GM21390 (cell line): ENCODE data around the gene RHBDF1.

Experiments
- ATAC-seq: cut with Tn5 transposase; IDR thresholded peaks from one replicate; pipeline ENCODE4 v1.9.1; 2021; ENCODE audit not compliant: unreplicated experiment

The RHBDF1 gene

DNA sequence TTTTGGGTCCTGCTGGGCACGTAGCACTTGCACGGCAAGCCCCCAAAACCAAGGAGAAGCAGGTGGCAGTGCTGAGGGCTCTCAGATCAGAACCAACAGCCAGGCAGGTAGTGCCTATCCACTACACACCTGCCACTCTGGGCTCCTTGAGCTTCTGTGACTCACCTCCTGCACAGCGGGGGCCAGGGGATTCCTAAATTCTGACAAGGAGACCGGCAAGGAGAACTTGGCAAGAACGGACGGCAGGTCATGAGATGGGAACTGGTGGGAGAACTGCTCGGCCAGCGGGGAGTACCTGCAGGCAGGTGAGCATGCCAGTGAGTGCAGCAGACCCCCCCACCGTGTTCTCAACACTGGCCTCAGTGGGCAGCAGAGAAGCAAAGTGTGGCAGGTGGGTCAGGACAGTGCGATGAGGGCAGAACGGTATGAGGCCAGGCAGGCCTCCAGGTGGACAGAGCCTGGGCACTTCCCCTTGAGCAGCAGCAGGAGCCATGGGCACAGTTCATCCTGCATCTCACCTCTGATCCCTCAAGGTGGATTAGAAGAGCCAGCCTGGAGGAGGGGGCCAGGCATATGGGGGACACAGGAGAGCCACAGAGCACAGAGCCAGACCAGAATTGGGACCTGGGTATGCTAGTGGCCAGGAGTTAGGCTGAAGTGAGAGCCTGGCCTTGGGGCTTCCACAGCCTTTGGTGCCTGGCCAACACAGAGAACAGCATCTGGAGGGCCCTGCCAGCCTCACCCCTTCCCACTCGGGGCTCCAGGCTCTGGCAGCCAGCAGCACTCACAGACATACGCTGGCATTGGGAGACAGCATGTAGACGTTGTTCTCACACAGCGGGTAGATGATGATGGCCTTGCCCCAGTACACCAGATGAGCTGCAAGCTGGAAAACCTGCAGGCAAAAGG is 20.3 kb upstream of the RHBDF1 start:
- no peak for ATAC-seq

DNA sequence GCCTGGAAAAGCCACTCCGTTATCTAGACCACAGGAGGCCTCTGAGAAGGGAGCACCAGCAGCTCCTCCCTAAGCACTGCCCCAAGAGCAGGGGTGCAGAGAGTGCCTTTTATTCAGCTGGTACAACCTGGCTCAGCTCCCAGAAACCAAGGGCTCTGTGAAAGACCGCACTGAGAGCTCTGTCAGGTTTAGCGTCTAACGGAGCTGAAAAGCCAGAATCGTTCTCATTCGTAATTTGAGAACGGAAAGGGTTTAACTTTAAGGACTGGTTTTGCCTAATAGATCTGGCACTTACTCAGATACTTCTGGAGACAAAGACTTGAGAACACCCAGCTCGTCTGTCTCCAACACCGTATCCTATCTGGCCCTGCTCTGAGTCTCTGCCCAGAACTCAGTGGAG is 19.1 kb upstream of the RHBDF1 start:
- ATAC-seq = no peak

DNA sequence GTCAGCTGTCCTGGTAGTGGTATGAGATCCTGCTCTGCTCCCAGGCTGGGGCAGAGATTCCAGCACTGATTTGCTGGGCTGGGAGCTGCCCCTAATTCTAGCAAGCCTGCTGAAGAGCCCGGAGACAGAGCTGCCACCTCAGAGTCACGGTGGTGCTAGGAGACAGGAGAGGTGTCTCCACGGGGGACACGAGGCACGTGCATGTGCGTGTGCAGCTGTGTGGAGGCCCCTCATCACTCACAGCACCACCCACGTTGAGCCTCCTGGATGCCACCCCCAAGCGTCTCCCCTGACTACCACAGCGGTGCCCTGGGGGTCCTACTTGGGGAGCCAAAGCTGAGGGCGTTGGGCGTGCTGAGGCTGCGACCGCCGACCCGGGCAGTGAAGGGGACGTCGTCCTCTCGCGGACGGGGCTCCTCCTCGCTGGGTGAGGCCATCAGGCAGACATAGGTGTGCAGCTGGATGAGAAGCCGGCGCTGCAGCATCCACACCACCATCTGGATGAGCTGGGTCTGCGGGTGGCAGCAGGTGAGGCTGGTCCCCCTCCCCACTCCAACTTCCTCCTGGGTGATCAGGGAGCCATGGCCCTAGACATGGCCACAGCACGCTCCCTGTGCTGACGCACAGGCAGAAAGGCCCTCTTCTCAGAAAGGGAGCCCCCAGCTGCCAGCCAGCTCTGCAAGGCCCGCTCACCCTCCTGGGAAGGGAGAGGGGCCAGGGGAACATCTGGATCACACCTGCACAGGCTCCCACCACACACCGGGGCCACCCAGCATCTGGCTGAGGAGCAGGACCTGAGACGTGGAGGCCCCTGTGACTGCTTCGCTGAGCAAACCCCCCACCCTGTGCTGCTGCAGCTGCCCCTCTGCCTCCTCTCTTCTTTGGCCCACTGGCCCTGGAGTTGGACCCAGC is 17.2 kb upstream of the RHBDF1 start:
- ATAC-seq = no peak

DNA sequence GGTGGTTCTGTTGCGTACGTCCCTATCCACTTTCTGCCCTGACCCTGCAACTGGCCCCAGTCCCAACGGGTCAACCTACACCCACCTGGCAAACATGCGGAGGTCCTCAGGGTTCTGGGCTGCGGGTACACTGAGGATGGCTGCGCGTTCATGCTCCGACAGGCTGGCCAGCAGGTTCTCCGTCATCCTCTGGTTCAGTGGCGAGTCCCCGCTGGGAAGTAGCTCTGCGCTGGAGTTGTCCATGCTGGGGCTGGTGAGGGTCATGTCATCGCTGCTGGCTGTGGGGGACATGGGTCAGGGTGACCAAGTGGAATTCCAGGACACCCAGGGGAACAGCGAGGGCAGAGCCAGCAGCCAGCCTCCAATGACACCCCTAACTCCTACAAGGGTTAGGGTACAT is 16.2 kb upstream of the RHBDF1 start:
- ATAC-seq = no peak

DNA sequence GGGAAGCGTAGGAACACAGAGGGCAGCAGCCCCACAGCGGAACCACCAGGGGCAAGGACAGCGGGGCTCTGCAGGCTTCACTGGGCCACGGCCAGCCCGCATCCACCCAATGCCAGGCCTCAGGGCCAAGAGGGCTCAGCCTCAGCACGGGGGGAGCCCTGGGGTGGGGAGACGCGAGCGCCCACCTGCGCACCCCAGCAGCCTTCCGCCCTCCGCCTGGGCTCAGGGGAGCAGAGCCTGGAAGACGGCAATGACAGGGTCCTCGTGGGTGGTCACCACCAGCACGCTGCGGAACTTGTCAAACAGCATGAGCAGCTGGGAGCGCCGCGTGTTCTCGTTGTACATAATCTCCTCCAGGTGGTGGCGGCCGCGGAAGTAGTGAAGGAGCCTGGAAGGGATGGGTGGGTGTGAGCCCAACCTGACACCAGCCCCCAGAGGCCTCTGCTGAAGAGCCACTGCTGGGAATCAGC is 14.1 kb upstream of the RHBDF1 start:
- no peak for ATAC-seq

DNA sequence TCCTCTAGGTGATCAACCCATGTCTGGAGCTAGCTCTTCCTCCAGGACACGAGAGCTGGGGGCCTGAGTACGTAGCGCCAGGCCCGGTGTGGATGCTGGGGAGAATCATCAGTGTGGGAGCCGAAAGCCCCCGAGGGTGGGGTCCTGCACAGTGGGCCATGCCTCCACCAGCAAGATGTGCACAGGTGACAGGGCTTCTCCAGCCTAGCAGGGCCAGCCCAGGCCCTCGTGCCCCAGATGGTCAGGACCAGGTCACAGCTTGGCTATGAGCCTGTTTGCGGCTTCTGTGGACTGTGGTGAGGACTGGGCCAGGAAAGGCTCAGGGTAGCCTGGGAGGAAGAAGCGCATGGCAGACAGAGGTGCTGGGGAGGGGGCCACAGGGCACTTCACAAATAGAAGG is 13.4 kb upstream of the RHBDF1 start:
- no peak for ATAC-seq

DNA sequence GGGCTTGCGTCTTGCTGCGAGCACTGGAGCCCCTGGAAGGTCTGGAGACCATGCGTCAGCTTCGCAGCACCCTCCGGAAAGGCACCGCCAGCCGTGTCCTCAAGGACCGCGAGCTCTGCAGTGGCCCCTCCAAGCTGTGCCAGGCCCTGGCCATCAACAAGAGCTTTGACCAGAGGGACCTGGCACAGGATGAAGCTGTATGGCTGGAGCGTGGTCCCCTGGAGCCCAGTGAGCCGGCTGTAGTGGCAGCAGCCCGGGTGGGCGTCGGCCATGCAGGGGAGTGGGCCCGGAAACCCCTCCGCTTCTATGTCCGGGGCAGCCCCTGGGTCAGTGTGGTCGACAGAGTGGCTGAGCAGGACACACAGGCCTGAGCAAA is 13.0 kb upstream of the RHBDF1 start:
- ATAC-seq = no peak

DNA sequence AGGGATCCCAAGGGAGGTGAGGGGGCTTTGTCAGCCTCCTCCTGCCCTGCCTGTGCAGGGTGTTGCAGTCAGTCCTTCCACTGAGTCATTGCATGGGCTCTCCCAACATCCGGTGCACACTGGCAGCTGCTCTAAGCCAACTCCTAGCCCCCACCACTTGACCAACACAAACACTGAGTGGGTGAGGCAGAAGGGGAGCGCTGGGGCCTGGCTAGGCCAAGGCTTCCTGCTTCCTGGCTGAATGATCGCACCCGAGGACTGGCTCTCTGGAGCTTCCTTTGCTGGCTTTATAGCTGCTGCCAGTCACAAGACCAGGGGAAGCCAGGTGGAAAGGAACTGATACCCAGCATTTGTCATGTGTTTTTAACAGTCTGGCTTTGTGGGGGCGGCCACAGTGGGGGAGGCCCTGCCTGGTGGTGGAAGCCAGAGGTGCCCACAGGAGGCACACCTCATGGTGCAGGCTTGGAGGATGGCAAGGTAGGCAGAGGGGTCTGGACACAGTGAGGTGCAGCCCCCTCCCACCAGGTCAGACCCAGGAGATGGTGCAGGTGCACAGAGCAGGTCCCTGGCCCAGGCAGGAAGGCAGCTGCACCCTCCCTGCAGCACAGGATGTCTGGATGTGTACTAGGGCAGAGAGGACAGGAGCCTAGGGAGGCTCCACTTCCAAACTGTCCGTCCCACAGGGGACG is 12.4 kb upstream of the RHBDF1 start:
- no peak for ATAC-seq

DNA sequence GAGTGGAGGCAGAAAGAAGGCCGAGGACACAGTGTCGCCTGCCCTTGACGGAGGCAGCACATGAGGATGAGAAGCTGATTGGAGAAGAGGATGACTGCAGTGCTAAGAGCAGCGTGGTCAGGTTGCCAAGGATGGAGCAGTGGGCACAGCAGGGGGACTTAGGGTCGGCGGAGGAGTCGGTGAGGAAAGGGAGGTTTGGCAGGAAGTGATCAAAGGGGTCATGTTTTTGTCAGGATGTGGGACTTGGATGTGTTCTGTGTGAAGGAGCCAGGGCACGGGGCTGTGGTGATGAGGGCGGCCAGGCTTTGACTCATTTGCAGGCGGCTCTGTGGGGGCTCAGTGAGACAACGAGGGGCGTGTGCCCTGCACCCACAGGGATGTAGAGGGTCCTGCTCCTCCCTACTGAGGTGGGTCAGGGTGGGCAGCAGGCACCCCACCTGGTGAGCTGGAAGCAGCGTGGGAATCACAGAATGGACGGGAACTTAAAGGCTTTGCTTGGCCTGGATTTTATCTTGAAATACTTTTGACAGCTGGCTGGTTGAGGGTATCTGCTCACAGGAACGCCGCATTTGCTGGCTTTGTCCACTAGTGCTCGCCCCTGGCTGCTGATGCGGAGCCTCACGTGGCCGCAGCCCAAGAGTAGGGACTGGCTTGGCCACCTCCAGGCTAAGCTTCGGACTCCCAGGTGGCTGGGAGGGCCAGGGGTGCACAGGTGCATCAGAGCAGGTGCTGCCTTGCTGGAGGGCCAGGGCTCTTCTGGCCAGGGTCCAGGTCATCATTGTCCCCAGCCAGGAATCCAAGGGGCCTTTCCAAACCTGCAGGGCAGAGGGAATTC is 11.6 kb upstream of the RHBDF1 start:
- ATAC-seq = no peak

DNA sequence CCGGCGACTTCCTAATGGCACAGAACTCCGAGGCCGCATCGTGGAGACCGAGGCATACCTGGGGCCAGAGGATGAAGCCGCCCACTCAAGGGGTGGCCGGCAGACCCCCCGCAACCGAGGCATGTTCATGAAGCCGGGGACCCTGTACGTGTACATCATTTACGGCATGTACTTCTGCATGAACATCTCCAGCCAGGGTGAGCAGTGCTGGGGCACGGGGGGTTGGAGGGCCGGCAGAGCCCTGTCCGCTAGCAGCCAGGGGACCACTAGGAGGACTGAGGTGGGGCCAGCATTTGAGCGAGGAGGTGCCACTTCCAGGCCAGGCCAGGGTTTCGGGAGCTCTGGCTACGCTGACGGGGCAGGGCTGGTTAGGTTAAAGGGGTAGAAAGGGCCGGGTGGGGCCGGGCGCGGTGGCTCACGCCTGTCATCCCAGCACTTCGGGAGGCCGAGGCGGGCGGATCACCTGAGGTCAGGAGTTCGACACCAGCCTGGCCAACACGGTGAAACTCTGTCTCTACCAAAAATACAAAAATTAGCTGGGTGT is 10.7 kb upstream of the RHBDF1 start:
- ATAC-seq = no peak

DNA sequence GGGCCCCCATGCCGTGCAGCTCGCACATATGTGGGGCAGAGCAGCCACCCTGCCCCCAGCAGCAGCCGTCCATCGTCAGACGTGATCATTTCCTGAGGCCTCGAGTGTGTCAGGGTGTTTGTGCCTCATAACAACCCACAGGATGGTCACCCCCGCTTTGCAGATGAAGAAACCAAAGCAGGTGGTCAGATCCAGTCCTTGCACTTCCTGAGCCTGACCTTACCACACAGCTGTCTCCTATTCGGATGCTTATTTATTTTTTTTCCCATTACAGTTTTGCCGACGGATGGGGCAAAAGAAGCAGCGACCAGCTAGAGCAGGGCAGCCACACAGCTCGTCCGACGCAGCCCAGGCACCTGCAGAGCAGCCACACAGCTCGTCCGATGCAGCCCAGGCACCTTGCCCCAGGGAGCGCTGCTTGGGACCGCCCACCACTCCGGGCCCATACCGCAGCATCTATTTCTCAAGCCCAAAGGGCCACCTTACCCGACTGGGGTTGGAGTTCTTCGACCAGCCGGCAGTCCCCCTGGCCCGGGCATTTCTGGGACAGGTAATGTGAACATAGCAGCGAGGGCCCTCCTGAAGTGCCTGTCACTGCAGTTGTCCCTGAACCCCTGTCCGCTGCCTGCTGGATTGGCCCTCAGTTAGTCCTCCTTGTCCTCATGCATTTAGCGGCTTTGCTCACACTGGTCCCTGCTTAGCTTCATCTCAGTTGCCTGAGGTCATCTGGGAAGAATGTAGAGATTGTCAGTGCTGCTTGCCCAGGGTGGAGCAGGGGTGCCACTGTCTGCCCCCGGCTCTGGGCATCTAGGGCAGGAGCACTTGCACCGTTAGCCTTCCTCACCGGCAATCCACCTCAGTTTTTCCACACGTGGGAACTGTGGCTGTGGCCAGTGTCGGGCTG is 7.0 kb upstream of the RHBDF1 start:
- no peak for ATAC-seq

DNA sequence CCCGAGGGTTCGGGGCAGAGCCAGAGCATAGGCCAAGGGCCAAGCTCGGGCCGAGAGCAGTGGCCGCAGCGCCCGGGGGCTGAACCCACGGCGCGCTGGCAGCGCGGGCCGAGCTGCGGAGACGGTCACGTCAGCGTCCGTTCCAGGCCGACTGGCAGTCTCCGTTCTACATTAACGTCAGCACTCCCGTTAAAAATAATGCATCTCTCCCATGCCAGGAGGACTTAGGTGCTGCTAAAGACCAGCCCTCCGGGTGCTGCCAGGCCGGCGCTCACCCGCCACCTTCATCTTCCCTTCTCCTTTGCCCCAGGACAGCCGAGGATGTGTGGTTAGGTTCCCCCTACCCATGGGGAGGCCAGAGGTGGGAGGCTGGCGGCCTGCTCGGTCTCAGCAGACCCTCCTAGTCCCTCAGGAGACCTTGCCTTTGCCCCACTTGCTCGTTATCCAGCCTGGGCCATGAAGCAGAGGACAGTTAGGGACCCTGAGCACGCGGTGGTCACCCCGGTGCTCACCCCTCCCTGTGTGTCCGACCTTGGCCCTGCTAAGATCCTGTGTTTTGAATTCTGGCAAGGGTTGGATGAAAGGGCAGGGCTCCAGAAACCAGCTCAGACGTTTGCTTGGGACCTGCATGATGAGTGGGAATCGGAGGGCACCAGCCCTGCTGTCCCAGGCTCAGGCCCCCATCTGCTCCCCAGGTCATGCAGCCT is 6.2 kb upstream of the RHBDF1 start:
- peak; percentile 10 for ATAC-seq

DNA sequence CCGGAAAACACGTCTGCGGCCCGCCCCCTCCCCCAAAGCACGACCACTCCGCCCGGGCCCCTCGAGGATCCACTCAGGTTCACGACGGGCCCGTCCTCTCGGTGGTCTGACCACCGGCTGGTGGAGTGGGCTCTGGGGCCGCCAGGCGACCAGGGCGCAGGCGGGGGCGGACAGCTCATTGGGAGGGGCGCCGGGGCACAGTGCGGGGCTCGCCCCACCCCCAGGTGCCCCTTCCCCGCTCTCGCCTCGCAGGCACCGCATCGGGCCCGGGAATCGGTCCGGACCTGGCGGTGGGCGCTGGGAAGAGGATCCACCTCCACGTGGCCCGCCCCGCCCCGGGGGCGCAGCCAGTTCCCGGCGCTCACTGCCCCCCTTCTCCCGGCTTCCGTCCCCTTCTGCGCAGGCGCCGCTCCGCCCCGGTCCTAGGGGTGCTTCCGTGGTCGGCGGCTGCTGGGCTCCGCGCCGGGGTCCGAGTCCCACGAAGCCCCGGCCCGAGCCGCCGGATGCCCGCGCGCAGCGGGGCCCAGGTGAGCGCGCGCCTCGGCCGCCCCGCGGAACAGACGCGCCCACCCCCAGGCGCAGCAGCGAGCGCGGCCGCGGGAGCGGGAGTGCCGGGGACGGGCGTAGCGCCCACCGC is 5.5 kb upstream of the RHBDF1 start, which contains the start of gene MPG:
TSS of gene MPG (plus strand) at position 419 of the 637 bp plus-strand sequence. CDS start at position 504, 85 bp downstream.
- ATAC-seq = peak; percentile 71

DNA sequence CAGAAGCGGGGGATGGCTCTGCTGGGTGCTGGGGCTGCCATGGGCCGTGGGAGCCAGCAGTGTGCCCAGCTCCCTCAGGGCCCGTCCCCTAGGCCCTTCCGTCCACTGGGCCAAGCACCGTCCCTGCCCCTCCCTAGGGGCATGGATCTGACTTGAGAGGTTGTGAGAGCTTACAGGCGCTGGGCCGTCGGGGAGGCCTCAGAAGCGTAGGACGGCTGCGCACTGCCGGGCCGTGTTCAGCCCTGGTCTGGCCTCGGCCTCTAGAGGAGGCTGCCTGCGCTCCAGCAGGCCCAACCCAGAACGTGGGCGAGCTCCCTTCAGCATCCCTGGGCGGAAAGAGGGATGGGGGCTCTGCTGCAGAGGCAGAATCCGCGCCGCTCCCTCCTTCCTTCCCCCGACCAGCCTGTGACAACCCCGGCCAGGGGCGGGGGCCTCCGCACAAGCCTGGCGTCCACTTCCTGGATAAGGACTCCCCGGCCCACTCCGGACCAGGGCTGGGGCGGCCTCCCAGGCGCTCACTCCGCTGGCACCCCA is 4.9 kb upstream of the RHBDF1 start:
- ATAC-seq = peak; percentile 32

DNA sequence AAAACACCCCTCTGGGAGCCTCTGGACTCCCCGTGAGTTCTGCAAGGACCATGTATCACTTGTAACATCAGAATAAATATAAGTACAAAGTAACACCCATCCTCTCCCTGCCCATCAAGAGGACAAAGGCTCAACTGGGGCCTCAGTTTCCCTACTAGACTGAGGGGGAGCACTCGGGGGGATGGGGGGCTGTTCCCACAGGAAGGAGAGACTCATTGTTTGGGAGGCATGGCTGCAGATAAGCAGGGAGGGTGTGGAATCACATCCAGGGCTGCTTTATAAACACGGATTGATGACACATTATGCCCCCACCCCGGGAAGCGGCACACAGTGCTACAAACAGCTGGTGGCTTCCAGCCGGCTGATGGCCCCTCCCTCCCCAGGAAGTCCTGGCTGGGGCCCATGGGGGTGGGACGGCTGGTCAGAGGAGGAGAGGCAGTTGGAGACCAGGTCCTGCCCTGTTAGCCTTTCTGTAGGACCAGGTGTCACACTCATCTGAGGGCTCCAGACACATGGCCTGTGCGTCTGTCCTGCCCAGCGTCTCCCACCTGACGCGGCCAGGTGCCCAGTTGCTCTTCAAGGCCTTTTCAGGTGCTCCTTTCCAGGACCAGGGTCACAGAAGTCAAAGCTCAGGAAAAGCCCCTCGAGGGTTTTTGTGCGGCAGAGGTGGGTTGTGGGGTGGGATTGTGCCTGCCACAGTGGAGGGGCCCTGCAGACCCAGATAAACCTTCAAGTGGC is 4.3 kb upstream of the RHBDF1 start:
- ATAC-seq = no peak

DNA sequence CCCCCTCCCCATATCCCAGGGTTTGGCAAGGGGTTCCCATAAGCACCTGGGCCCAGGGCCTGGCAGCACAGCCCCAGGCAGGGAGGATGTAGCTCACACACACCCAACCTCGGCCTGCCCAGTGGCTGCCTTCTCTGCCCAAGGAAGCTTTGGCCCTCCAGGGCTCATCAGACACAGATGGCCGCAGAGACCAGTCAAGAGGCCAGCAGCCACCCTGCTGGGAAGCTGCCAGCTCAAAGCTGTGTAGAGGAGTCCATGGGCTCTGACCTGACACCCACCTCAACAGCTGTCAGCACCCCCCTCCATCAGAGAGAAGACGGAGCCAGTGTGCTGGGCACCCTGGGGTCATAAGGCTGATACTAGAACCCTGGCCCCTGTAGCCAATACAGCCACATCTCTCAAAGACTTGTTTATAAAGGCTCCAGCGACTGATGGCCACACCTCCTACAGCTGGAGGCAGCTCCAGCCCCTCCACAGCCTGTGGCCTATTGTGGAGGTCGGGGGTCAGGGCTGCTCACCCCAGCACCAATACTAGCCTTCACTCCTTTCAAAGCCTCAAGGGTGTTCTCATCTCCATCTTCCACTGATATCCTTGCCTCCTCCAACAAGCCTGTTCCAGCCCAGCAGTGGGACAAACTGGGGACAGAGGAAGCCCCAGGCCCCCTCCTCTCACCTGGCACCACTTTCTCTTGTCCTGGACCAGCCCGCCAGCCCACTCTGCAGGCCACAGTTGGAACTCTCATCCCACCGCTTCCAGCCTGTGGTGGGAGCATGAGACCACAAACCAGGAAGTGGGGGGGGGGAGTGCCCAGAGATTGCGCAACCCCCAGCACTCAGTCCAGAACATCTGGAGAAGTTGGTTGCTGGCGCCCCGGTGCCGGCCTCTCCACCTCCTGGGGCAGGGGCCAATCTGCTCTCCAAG is 3.4 kb upstream of the RHBDF1 start:
- no peak for ATAC-seq
